Breast epithelium (tissue), 4 donors: Measurements from ENCODE around the gene MCRS1. TPM values are rescaled to one million over a fixed set of nuclear protein-coding genes. Genes with fewer than 3 reads are reported as not detected.

Source experiments
- DNase-seq, 2 donors: peaks; one replicate each; pipeline ENCODE4 v3.0.0-alpha.2; 2019; ENCODE audit warnings: low spot score in 2 of 2
- H3K27ac ChIP-seq, 2 donors: fragments of 200-600 bp; sonication (generic) in 1 of 2; one replicate each; pipeline ENCODE4 v1.5.1; 2016 to 2019; ENCODE audit warnings: mild to moderate bottlenecking in 1 of 2
- H3K27me3 ChIP-seq, 2 donors: fragments of 200-600 bp; sonication (generic) in 1 of 2; one replicate each; pipeline versions ENCODE4 v1.5.1 to v1.6.0; 2017 to 2019; ENCODE audit warnings: control low read depth in 1 of 2, mild to moderate bottlenecking in 1 of 2
- H3K36me3 ChIP-seq: fragments of 200-600 bp; one replicate; pipeline ENCODE4 v1.5.1; 2019
- H3K4me1 ChIP-seq, 2 donors: fragments of 200-600 bp; sonication (generic); one replicate each; pipeline ENCODE4 v1.5.1; 2016 to 2019; ENCODE audit warnings: control low read depth in 1 of 2
- H3K4me3 ChIP-seq, 3 donors: fragments of 200-600 bp; sonication (generic); 1 replicate in 2 of 3; 2 replicates in 1 of 3; pipeline ENCODE4 v1.5.1; 2016 to 2019; ENCODE audit warnings: mild to moderate bottlenecking in 3 of 3, moderate library complexity in 2 of 3
- H3K9me3 ChIP-seq, 2 donors: fragments of 200-600 bp; sonication (generic) in 1 of 2; one replicate each; pipeline ENCODE4 v1.5.1; 2016 to 2019; ENCODE audit warnings: control low read depth in 1 of 2
- POLR2A ChIP-seq: fragments of 450-650 bp; IDR thresholded peaks from one replicate; pipeline ENCODE4 v1.6.1; 2016; ENCODE audit warnings: antibody characterized with exemption, mild to moderate bottlenecking, moderate library complexity
- POLR2AphosphoS5 ChIP-seq, 3 donors: sonication (generic); formaldehyde crosslinking; IDR thresholded peaks; one replicate each; pipeline ENCODE4 v1.6.1; 2017; ENCODE audit warnings: antibody characterized with exemption in 3 of 3
- intact Hi-C: fragments of 100-400 bp; cut with DNase I; formaldehyde crosslinking; loops from one replicate; pipeline ENCODE4 v1.15.1; 2023; ENCODE audit warnings: low total_unique reads
- total RNA-seq, 3 donors: library from RNA; depleted of rRNA; stranded (reverse); fragments of >200 nt; gene quantifications; one replicate each; pipeline ENCODE4 v1.1.0, GENCODE V29; 2016
- TF ChIP-seq, protein P1 (sequence below), 3 donors: fragments of 450-650 bp; IDR thresholded peaks; one replicate each; pipeline ENCODE4 v1.5.1; 2016 to 2017; ENCODE audit warnings: antibody characterized with exemption in 3 of 3, mild to moderate bottlenecking in 3 of 3, moderate library complexity in 3 of 3

Gene MCRS1
- total RNA-seq, 3 donors from 2014 or later, result 37.6 to 52.4 (median 52.1) TPM

DNA sequence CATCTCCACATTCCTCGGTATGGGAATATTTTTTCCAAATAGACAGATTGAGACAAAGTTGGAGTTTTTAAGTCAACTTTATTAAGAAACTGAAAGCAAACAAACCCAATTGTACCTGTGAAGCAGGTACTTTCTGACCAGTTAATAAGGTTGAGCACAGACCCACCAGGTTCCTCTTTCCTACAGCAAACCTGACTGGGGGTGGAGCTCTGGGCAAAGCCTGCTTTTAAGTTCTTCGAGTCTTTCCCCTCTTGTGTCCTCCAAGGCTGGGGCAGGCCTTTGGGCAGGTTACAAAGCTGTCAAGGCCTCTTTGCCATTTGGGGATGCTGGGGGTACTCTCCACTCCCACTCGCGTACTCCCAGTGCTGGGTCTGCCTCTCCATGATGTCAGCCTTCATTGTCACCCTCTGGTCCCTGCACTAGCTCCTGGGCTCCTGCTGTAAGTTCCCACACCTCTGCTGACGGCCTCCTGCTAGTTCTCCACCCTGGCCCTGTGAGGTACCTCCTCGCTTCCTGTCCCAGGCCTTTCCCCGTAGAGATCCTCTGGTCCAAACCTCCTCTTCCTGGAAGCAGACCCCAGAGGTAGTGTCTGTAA lies 25.9 kb downstream of the MCRS1 start:
- no peaks in the 10 kb centered on the region for H3K36me3 ChIP-seq
- intact Hi-C loops, result loop anchor here (2.0 kb wide), 1 partner anchor 71 kb away; no protein-coding TSS in a partner anchor
- peaks cover 0 to 11% of the 10 kb centered on the region in 2 donors for H3K4me1 ChIP-seq
- H3K27ac ChIP-seq, result no peak overlapping the region
- H3K9me3 ChIP-seq, result no peaks in the 10 kb centered on the region
- H3K4me3 ChIP-seq, result no peak overlapping the region
- peaks cover 2 to 20% of the 10 kb centered on the region in 2 donors for H3K27me3 ChIP-seq
- TF ChIP-seq, protein P1, sequence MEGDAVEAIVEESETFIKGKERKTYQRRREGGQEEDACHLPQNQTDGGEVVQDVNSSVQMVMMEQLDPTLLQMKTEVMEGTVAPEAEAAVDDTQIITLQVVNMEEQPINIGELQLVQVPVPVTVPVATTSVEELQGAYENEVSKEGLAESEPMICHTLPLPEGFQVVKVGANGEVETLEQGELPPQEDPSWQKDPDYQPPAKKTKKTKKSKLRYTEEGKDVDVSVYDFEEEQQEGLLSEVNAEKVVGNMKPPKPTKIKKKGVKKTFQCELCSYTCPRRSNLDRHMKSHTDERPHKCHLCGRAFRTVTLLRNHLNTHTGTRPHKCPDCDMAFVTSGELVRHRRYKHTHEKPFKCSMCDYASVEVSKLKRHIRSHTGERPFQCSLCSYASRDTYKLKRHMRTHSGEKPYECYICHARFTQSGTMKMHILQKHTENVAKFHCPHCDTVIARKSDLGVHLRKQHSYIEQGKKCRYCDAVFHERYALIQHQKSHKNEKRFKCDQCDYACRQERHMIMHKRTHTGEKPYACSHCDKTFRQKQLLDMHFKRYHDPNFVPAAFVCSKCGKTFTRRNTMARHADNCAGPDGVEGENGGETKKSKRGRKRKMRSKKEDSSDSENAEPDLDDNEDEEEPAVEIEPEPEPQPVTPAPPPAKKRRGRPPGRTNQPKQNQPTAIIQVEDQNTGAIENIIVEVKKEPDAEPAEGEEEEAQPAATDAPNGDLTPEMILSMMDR (IDR thresholded peaks at IDR 0.05), result no peak
- TF ChIP-seq POLR2A (no peak), POLR2AphosphoS5 (IDR thresholded peaks at IDR 0.05) (no peak)
- no peak for DNase-seq

DNA sequence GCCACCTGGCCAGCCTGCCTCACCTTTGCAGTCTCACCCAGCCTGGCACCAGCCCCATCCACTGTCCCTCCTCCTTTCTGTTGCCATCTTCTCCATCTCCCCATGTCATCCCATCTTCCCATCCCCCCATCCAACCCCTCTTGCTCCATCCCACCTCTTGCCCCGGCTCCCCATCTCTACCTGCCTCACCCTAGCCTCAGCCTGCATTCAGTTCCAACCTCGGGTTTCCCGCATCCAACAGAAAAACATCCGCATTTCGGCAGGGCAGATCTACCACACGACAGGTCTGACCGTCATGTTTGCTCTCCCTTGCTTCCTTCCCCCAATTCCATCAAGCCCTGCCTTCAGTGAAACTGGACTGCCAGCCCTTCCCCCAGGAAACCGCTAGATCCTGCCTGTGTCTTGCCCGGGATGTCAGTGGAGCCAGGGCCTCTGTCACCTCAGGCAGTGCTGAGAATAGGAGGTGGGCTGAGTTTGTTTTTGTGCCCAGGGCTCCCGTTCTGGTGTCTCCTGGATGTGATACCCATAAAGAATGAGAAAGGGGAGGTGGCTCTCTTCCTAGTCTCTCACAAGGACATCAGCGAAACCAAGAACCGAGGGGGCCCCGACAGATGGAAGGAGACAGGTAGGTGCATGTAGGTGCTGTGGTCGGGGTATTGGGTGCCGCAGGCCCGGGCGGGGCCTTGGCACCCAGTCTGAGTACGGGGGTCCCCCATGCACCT lies 26.6 kb downstream of the MCRS1 start:
- no peak for DNase-seq
- H3K36me3 ChIP-seq, result no peaks in the 10 kb centered on the region
- TF ChIP-seq, protein P1 (IDR thresholded peaks at IDR 0.05), result no peak
- intact Hi-C loops, result no loop called here
- H3K27me3 ChIP-seq, result peaks cover 2 to 19% of the 10 kb centered on the region in 2 donors
- H3K4me3 ChIP-seq, result no peak overlapping the region
- no peaks in the 10 kb centered on the region for H3K9me3 ChIP-seq
- peaks cover 0 to 11% of the 10 kb centered on the region in 2 donors for H3K4me1 ChIP-seq
- H3K27ac ChIP-seq, result peak overlapping the region in 1 of 2 donors; percentile 38

DNA sequence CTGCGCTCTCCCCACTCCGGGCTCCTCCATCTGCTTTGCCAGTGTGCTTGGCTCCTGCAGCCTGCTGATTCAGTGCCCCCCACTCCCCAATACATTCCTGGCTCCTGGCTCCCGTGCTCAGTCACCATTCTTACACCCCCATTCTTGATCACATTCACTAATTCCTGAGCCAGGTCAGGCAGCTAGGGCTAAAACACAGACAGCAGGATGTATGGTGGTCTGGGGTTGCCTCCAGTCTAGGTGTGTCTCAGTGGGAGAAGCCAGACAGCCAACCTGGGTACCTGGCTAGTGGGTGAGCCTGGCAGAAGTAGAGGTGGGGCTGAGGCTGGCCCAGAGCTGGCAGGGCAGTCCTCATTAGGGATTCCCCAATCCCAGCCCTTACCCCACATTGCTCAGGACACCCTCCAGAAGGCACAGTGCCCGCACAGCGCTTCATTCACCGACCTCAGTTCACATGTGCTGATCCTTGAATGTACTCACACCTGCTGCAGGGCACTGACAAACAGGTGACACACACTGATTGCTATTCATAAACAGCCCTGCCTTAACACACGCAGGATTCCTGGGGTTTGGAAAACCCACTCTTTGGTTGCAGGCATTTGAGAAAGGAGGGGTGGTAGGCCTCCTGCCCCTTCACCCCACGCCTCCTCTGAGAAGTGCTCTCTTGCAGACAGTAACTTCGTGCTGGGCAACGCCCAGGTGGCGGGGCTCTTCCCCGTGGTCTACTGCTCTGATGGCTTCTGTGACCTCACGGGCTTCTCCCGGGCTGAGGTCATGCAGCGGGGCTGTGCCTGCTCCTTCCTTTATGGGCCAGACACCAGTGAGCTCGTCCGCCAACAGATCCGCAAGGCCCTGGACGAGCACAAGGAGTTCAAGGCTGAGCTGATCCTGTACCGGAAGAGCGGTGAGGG lies 27.5 kb downstream of the MCRS1 start:
- TF ChIP-seq POLR2AphosphoS5 (IDR thresholded peaks at IDR 0.05), result no peak
- TF ChIP-seq, protein P1 (IDR thresholded peaks at IDR 0.05), result no peak
- TF ChIP-seq POLR2A, result no peak
- H3K4me1 ChIP-seq, result peaks cover 0 to 11% of the 10 kb centered on the region in 2 donors
- peaks cover 2 to 12% of the 10 kb centered on the region in 2 donors for H3K27me3 ChIP-seq
- peak in 1 of 2 donors; percentile 55 for DNase-seq
- H3K4me3 ChIP-seq, result no peak overlapping the region
- H3K9me3 ChIP-seq, result no peaks in the 10 kb centered on the region
- intact Hi-C loops, result no loop called here
- no peaks in the 10 kb centered on the region for H3K36me3 ChIP-seq
- peak overlapping the region; percentile 38 to 45 for H3K27ac ChIP-seq

DNA sequence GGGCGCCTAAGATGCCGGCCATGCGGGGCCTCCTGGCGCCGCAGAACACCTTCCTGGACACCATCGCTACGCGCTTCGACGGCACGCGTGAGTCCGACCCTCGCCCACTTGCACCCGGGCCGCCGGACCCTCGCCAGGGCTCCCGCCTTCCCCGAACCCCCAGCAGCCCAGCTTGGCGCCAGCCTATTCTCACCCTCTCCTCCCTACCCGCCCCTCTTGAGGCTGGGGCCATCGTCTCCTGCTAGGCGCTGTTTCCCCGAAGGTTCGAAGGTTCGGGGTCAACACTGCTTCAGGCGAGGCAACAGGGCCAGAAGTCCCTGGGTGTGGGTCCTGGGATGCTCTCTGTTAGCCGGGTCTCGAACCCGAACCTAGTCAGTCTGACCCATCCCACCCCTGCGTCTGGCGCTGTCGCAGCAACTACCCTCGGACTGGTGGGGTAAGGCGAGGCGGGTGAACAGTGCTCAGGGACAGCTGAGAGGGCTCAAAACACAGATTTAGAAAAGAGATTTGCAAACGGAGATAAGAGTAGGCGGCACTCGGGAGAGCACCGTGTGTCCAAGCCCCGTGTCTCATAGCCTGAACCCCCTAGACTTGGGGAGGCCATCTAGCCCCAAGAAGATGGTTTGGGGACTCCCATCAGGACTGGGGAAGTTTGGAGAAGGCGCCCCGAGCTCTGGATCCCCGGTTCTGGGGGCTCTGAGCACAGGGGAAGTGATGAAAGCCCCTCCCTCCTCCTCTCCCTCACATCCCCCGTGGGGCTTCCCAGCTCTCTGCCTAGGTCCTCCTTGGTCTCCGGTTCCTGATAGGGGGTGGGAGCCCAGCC lies 28.3 kb downstream of the MCRS1 start:
- Histone ChIP-seq H3K27me3 (peaks cover 2 to 12% of the 10 kb centered on the region in 2 donors), H3K27ac (peak overlapping the region in 1 of 2 donors; percentile 45), H3K36me3 (no peaks in the 10 kb centered on the region), H3K9me3 (no peaks in the 10 kb centered on the region), H3K4me3 (peak overlapping the region in 2 of 3 donors; percentile 56 to 73), H3K4me1 (peaks cover 0 to 11% of the 10 kb centered on the region in 2 donors)
- DNase-seq, result no peak
- intact Hi-C loops, result no loop called here
- TF ChIP-seq, protein P1 (IDR thresholded peaks at IDR 0.05), result no peak
- TF ChIP-seq POLR2A (no peak), POLR2AphosphoS5 (IDR thresholded peaks at IDR 0.05) (no peak)
